Mucosa of descending colon (tissue), 3 donors: ENCODE data around the gene MPP7. TPM values are rescaled to one million over a fixed set of nuclear protein-coding genes. Genes with fewer than 3 reads are reported as not detected.

Experiments
- ATAC-seq: fragments of 200-7000 bp; cut with Tn5 transposase; one replicate; pipeline ENCODE4 v1.9.1; 2020; ENCODE audit warnings: mild to moderate bottlenecking, moderate library complexity
- DNase-seq, 3 donors: peaks; one replicate each; pipeline ENCODE4 v3.0.0-alpha.2; 2020
- H3K36me3 ChIP-seq: fragments of 200-600 bp; one replicate; pipeline ENCODE4 v1.8.0; 2021; ENCODE audit warnings: low read depth, mild to moderate bottlenecking
- H3K4me1 ChIP-seq: fragments of 200-600 bp; one replicate; pipeline ENCODE4 v1.8.0; 2021; ENCODE audit warnings: low read depth, mild to moderate bottlenecking
- H3K4me3 ChIP-seq: fragments of 200-600 bp; one replicate; pipeline ENCODE4 v1.8.0; 2021; ENCODE audit warnings: mild to moderate bottlenecking
- H3K9me3 ChIP-seq: fragments of 200-600 bp; one replicate; pipeline ENCODE4 v1.8.0; 2021; ENCODE audit warnings: mild to moderate bottlenecking
- CTCF ChIP-seq: fragments of 200-600 bp; IDR thresholded peaks from one replicate; pipeline ENCODE4 v1.8.0; 2022; ENCODE audit warnings: antibody characterized with exemption, mild to moderate bottlenecking
- intact Hi-C, 2 donors: fragments of 100-400 bp; cut with DNase I in 1 of 2; cut with micrococcal nuclease in 1 of 2; formaldehyde crosslinking; loops; one replicate each; pipeline versions ENCODE4 v1.11.0 to v1.11.1; 2022; cut with DNase I, micrococcal nuclease
- total RNA-seq, 3 donors: library from RNA; stranded (reverse); fragmentation: NEBNext Ultra II Directional in 2 of 3; extraction: Animal tissue kit (Norgen Biotek cat#: 25700) in 2 of 3; gene quantifications; one replicate each; pipeline versions ENCODE4 v1.2.1 to v1.2.4, GENCODE V29; 2021 to 2023
- donor health status: DM: no; HTN: no; CAD: no; lungs with moderate emphysema.
- donor health status: DM: no; HTN: no; CAD: no.
- donor health status: DM: no; HTN: yes; CAD: no.

MPP7 gene
- total RNA-seq, 3 donors from 2014 or later, result 32.7 to 45.8 (median 38.7) TPM

GRCh38 chr10:28317760-28318159 lies 14.9 kb upstream of the MPP7 start:
- no peaks in the 10 kb centered on the region for H3K9me3 ChIP-seq
- H3K4me1 ChIP-seq, result no peaks in the 10 kb centered on the region
- intact Hi-C loops, result no loop called here
- ATAC-seq (no peak), DNase-seq (no peak)
- no peak overlapping the region for H3K4me3 ChIP-seq
- no peak for TF ChIP-seq CTCF
- no peaks in the 10 kb centered on the region for H3K36me3 ChIP-seq

- Histone ChIP-seq H3K4me1 (no peaks in the 10 kb centered on the region), H3K36me3 (no peaks in the 10 kb centered on the region), H3K9me3 (no peaks in the 10 kb centered on the region), H3K4me3 (no peak overlapping the region)
- intact Hi-C loops, result no loop called here
- ATAC-seq (no peak), DNase-seq (no peak)
- no peak for TF ChIP-seq CTCF
These were observed 13.8 kb upstream of the MPP7 start for GRCh38 chr10:28316696-28317095.

GRCh38 chr10:28315140-28315539 lies 12.3 kb upstream of the MPP7 start:
- H3K4me3 ChIP-seq, result no peak overlapping the region
- no peaks in the 10 kb centered on the region for H3K4me1 ChIP-seq
- TF ChIP-seq CTCF, result no peak
- DNase-seq (no peak), ATAC-seq (no peak)
- no peaks in the 10 kb centered on the region for H3K9me3 ChIP-seq
- intact Hi-C loops, result no loop called here
- no peaks in the 10 kb centered on the region for H3K36me3 ChIP-seq

GRCh38 chr10:28314211-28314610 lies 11.3 kb upstream of the MPP7 start:
- no peak for DNase-seq
- Histone ChIP-seq H3K36me3 (no peaks in the 10 kb centered on the region), H3K9me3 (no peaks in the 10 kb centered on the region), H3K4me1 (no peaks in the 10 kb centered on the region), H3K4me3 (no peak overlapping the region)
- ATAC-seq, result no peak
- TF ChIP-seq CTCF, result no peak
- intact Hi-C loops, result no loop called here

GRCh38 chr10:28312572-28312971 lies 9.7 kb upstream of the MPP7 start:
- Histone ChIP-seq H3K4me1 (no peaks in the 10 kb centered on the region), H3K4me3 (no peak overlapping the region), H3K36me3 (no peaks in the 10 kb centered on the region), H3K9me3 (no peaks in the 10 kb centered on the region)
- intact Hi-C loops, result no loop called here
- ATAC-seq (no peak), DNase-seq (no peak)
- TF ChIP-seq CTCF, result no peak

GRCh38 chr10:28311104-28311503 lies 8.2 kb upstream of the MPP7 start:
- no peak overlapping the region for H3K4me3 ChIP-seq
- no peaks in the 10 kb centered on the region for H3K4me1 ChIP-seq
- no peak for DNase-seq
- no peaks in the 10 kb centered on the region for H3K9me3 ChIP-seq
- intact Hi-C loops, result no loop called here
- H3K36me3 ChIP-seq, result no peaks in the 10 kb centered on the region
- ATAC-seq, result no peak
- no peak for TF ChIP-seq CTCF
